ENCODE data around the gene BCAT1. TPM values are rescaled to one million over a fixed set of nuclear protein-coding genes. Genes with fewer than 3 reads are reported as not detected.

BCAT1 gene
- total and polyA plus RNA-seq, 2 donors from 2014 or later = 1.3 to 15.5 TPM

DNA sequence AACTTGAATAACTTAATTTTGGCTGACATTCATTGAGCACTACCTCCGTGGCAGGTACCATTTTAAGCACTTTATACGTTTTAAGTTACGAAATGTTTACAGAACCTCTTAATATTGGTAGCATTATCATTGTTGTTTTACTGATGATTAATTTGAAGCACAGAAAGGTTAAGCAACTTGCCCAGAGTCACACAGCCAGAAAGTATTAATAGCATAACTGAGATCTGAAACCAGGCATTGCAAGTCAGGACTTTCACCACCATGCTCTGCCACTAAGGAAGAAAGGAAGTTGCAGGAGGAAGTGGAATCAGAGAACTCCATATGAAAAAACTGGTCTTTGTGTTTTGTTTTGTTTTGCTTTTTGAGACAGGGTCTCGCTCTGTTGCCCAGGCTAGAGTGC lies 28.2 kb upstream of the BCAT1 start:
- H3K4me3 ChIP-seq (ENCODE audit: low read length in 3 of 3) = no peak overlapping the region
- H3K4me1 ChIP-seq (ENCODE audit: control insufficient read depth in 2 of 3, insufficient read depth in 2 of 3, low read depth in 1 of 3, low read length in 3 of 3) = no peaks in the 10 kb centered on the region
- H3K9me3 ChIP-seq (ENCODE audit: control insufficient read depth in 2 of 3, insufficient read depth in 1 of 3, low read length in 3 of 3) = no peaks in the 10 kb centered on the region
- FAIRE-seq (no peak), DNase-seq (no peak)
- TF ChIP-seq, protein P1, sequence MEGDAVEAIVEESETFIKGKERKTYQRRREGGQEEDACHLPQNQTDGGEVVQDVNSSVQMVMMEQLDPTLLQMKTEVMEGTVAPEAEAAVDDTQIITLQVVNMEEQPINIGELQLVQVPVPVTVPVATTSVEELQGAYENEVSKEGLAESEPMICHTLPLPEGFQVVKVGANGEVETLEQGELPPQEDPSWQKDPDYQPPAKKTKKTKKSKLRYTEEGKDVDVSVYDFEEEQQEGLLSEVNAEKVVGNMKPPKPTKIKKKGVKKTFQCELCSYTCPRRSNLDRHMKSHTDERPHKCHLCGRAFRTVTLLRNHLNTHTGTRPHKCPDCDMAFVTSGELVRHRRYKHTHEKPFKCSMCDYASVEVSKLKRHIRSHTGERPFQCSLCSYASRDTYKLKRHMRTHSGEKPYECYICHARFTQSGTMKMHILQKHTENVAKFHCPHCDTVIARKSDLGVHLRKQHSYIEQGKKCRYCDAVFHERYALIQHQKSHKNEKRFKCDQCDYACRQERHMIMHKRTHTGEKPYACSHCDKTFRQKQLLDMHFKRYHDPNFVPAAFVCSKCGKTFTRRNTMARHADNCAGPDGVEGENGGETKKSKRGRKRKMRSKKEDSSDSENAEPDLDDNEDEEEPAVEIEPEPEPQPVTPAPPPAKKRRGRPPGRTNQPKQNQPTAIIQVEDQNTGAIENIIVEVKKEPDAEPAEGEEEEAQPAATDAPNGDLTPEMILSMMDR (IDR thresholded peaks at IDR 0.05; ENCODE audit: borderline replicate concordance, extremely low read depth, insufficient read depth) = no peak
- no peaks in the 10 kb centered on the region for H3K36me3 ChIP-seq (ENCODE audit: control insufficient read depth in 2 of 3, insufficient read depth in 3 of 3, low read length in 3 of 3)
- H3K27ac ChIP-seq (ENCODE audit: low read depth in 2 of 2, low read length in 2 of 2) = no peak overlapping the region
- no peak overlapping the region for H3K9ac ChIP-seq (ENCODE audit: low read length in 3 of 3)
- intact Hi-C loops (cut with DNase I) = no loop called here
- H3K27me3 ChIP-seq (ENCODE audit: control insufficient read depth, insufficient read depth, low read length) = no peaks in the 10 kb centered on the region

DNA sequence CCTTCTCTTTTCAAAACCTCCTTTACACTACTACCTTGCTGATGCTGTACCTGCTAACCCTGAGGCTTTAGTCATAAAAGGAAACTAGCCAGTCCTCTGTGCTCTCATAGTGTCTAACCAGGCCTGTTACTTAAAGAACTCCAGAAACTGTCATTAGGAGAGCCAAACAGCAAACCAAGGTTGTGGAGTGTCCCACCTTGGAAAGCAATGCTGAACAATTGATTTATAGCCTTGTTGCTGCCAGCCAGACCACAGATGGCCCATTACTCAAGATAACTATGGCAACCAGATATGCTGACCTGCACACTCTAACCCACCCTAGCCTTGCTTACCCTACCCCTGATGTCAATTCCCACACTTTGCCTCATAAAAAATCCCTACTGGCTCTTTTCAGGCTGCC lies 26.5 kb upstream of the BCAT1 start:
- Histone ChIP-seq H3K27ac (ENCODE audit: low read depth in 2 of 2, low read length in 2 of 2) (no peak overlapping the region), H3K9me3 (ENCODE audit: control insufficient read depth in 2 of 3, insufficient read depth in 1 of 3, low read length in 3 of 3) (no peaks in the 10 kb centered on the region), H3K9ac (ENCODE audit: low read length in 3 of 3) (no peak overlapping the region), H3K4me1 (ENCODE audit: control insufficient read depth in 2 of 3, insufficient read depth in 2 of 3, low read depth in 1 of 3, low read length in 3 of 3) (no peaks in the 10 kb centered on the region), H3K27me3 (ENCODE audit: control insufficient read depth, insufficient read depth, low read length) (no peaks in the 10 kb centered on the region), H3K36me3 (ENCODE audit: control insufficient read depth in 2 of 3, insufficient read depth in 3 of 3, low read length in 3 of 3) (no peaks in the 10 kb centered on the region), H3K4me3 (ENCODE audit: low read length in 3 of 3) (no peak overlapping the region)
- peak in 3 of 5 donors; percentile 43 to 76 (median 64) for DNase-seq
- FAIRE-seq = no peak
- TF ChIP-seq, protein P1 (IDR thresholded peaks at IDR 0.05; ENCODE audit: borderline replicate concordance, extremely low read depth, insufficient read depth) = no peak
- intact Hi-C loops (cut with DNase I) = no loop called here

DNA sequence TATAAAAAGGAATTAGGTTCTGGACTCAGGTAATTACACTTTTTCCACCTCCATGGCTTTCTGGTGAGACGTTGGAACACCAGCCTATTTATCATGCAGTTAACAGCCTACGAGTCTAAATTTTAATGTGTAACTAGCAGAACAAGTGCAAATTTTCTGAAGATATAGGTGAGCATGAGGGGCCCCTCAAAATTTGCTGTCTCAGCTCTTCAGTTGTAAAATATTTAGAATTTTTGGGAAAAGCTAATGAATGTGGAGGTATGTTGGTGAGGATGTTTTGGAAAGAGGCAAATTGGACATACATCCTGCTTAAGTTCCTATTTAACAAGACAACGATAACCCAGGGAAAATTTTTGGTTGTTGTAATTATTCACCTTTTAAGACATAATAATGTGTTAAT lies 25.3 kb upstream of the BCAT1 start:
- Histone ChIP-seq H3K4me3 (ENCODE audit: low read length in 3 of 3) (no peak overlapping the region), H3K27ac (ENCODE audit: low read depth in 2 of 2, low read length in 2 of 2) (no peak overlapping the region), H3K9ac (ENCODE audit: low read length in 3 of 3) (no peak overlapping the region), H3K9me3 (ENCODE audit: control insufficient read depth in 2 of 3, insufficient read depth in 1 of 3, low read length in 3 of 3) (no peaks in the 10 kb centered on the region), H3K4me1 (ENCODE audit: control insufficient read depth in 2 of 3, insufficient read depth in 2 of 3, low read depth in 1 of 3, low read length in 3 of 3) (no peaks in the 10 kb centered on the region), H3K27me3 (ENCODE audit: control insufficient read depth, insufficient read depth, low read length) (no peaks in the 10 kb centered on the region), H3K36me3 (ENCODE audit: control insufficient read depth in 2 of 3, insufficient read depth in 3 of 3, low read length in 3 of 3) (no peaks in the 10 kb centered on the region)
- no peak for DNase-seq
- no peak for FAIRE-seq
- TF ChIP-seq, protein P1 (IDR thresholded peaks at IDR 0.05; ENCODE audit: borderline replicate concordance, extremely low read depth, insufficient read depth) = no peak
- intact Hi-C loops (cut with DNase I) = no loop called here

DNA sequence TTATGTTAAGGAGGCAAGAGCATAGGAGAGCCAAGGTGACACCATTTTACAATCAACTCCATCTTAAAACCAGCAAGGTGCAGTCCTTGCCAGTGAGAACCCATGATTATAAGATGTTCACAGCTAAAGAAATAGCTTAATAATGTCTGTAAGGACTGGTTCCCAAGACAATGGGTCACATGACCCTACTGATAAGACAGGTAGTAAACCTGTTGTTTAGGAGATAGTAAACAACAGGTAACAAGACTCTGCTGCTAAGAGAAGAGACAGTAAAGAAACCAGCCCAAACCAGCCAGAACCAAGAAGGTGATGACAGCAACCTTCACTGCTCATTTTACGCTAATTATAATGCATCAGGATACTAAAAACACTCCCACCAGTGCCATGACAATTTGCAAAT lies 23.2 kb upstream of the BCAT1 start:
- Histone ChIP-seq H3K27ac (ENCODE audit: low read depth in 2 of 2, low read length in 2 of 2) (no peak overlapping the region), H3K36me3 (ENCODE audit: control insufficient read depth in 2 of 3, insufficient read depth in 3 of 3, low read length in 3 of 3) (no peaks in the 10 kb centered on the region), H3K4me3 (ENCODE audit: low read length in 3 of 3) (no peak overlapping the region), H3K9ac (ENCODE audit: low read length in 3 of 3) (no peak overlapping the region), H3K27me3 (ENCODE audit: control insufficient read depth, insufficient read depth, low read length) (no peaks in the 10 kb centered on the region), H3K9me3 (ENCODE audit: control insufficient read depth in 2 of 3, insufficient read depth in 1 of 3, low read length in 3 of 3) (no peaks in the 10 kb centered on the region), H3K4me1 (ENCODE audit: control insufficient read depth in 2 of 3, insufficient read depth in 2 of 3, low read depth in 1 of 3, low read length in 3 of 3) (no peaks in the 10 kb centered on the region)
- TF ChIP-seq, protein P1 (IDR thresholded peaks at IDR 0.05; ENCODE audit: borderline replicate concordance, extremely low read depth, insufficient read depth) = no peak
- FAIRE-seq (no peak), DNase-seq (no peak)
- intact Hi-C loops (cut with DNase I) = no loop called here

All from kidney (tissue), 14 donors.